Measurements from ENCODE around the gene KRT27.

Gene KRT27

DNA sequence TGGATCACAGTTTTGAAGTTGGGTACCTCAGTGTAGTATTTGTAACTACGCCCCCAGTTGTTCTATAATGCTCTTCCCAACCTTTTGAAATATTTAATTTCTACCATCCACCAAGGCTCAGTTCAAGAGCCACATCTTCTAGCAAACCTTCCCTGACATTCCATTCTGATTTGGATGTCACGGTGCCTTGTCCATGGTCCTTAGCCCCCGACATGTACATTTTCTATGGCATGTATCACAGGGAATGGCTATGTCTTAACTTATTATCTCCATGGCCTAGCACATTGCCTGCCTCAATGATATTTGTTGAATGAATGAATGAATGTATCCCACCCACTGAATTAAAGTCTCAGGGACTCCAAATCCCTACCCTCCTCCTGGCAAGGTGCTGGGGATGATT lies 23.8 kb upstream of the KRT27 start:
- DNase-seq: no peak

DNA sequence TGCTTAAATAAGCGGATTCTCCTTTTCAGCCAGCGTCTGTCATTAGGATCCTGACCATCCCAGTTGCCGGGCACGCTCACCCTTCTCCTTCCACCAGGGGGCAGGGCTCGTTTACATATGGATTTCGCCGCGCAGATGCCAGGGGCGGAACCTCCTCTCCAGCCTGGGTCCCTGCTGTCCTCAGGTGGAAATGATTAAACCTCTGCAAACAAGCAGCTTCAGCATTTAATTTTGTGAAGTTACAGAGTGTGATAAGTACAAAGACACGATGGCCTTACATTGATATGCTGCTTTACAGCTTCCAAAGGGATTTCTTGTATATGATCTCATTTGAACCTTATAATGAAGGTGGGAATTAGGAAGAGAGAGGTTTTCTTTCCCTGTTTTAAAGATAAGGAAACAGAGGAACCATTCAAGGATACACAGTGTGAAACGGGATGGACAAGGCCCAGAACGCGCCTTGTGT lies 21.3 kb upstream of the KRT27 start:
- DNase-seq: peak; percentile 76

DNA sequence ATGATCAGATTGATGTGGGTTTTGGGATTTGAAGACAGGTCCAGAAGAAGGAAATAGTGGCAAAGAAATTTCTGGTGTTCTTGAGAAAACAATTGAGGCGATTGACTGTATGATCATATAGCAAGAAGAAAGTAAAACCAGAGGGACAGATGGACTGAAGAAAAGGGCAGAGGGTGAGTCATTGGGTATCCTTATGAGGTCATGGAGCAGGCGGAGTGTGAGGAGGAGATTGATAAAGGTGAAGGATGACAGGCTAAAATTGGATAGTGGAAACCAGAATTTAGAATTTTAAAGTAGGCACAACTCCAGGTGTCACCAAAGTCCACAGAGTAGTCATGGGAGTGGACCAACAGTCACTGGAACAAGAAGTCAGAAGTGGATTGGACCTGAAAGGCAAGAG lies 18.8 kb upstream of the KRT27 start:
- no peak for DNase-seq

DNA sequence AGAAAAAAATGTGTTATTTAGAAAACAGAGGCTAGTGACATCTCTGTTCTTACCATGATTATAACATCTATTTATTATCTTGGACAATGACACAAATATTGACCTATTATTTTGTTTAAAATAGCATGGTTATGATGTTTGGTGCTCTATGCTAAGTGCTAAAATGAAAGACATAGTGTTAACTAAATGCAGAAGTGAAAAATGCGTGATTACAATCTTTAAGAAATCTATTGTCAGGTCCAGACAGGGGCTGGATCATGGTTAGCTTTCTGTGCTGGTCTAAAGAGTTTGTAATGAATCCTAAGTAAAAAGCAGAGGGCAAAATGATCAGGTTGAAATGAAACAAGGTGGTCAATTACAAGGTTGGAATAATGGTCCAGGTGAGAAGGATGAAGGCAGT lies 18.0 kb upstream of the KRT27 start:
- DNase-seq: no peak

DNA sequence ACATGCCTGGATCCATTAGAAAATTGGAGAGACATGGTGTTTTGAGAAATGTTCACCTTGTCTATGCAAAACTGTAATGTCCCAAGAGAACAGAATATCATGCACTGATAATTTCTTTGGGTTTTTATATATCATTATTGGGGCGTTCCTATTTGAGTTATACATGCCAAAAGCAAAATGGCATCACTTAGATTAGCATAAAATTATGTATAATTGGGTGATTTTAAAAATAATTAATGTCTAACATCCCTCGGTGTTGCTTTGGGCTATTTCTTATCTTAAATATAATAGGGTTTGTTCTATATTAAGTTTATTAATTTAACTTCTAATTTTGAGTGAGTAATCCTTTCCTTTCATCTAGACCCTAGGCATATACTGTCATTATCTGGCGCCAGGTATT lies 17.5 kb upstream of the KRT27 start, which contains the start of gene KRT28:
Gene KRT28, minus strand, starts transcription at position 101 of the 400 bp plus-strand sequence. Its CDS starts 66 bp downstream, at position 35.
- no peak for DNase-seq

DNA sequence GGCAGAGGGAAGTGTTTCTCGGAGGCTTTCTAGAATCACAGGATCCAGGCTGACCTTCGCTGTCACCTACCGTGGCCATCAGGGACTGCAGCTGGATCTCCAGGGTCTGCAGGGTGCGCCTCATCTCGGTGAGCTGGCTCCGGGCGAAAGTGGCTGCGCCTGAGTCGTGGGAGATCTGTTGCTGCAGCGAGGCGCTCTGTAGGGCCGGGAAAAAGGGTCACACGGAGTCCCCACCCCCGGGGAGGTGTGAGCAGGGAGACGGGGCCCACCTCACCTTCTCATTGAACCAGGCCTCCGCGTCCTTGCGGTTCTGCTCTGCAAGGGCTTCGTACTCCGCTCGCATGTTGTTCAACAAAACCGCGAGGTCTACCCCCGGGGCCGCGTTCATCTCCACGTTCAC lies 14.5 kb upstream of the KRT27 start:
- no peak for DNase-seq

DNA sequence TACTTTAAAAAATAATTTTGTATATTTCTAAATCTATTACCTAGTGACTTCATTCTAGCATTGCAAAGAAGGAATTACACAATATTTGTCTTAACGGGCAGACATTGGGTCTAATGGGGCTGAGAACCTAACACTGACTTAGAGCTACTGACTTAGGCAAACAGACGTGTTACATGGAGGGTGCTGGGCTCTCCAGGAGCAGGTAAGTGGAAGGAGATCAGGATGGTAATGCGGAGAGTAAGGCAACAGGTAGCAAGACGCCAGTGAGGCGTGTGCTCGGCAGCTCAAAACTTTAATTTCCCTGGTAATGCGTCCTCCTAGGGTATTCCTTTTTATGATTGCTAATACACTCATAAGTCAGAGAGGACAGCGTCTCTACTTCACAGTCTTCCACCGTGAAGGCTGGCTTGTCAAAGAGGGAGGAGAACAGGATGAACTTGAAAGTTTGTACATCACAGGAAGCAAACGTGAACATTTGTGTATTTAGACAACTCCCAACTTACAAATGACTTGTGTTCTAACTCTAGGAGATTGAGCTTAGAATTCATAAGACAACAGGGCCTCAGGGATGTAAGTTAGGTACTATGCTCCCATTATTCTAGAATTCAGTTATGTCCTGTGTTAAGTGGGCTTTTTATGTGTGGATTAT lies 12.8 kb upstream of the KRT27 start:
- DNase-seq: no peak

DNA sequence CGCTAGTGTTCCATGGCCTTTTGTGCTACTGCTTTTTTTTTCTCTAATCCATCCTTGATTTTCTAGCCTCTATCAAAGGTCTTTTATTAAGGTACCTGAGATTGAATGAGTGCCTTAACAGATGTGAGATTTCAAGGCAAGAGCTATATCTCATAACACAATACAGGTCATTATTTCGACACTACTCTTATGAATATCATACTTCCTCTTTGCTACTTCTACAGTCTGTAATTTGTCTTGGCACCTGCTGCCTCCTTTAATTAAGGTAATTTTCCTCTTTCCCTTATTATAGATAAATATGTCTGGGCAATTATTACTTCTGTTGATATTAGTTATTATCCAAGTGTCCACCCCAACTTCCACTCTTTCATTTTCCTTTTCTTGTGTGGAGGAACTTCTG lies 12.1 kb upstream of the KRT27 start:
- no peak for DNase-seq

DNA sequence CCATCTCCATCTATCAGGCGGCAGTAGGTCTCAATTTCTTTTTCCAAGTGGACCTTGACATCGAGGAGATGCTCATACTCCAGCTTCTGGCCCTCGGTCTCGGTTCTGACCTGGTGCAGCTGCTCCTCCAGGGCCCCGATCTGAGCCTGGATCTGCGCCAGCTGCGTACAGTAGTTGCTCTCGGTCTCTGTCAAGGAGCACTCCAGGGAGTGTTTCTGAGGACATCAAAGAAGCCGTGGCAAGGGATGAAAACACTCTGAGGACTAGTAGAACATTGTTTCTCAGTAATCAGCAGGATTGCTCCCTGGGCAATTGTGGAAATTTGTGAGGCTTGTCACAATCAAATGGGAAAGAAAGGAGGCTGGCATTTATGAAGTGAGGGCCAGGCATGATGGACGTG lies 11.5 kb upstream of the KRT27 start:
- no peak for DNase-seq

DNA sequence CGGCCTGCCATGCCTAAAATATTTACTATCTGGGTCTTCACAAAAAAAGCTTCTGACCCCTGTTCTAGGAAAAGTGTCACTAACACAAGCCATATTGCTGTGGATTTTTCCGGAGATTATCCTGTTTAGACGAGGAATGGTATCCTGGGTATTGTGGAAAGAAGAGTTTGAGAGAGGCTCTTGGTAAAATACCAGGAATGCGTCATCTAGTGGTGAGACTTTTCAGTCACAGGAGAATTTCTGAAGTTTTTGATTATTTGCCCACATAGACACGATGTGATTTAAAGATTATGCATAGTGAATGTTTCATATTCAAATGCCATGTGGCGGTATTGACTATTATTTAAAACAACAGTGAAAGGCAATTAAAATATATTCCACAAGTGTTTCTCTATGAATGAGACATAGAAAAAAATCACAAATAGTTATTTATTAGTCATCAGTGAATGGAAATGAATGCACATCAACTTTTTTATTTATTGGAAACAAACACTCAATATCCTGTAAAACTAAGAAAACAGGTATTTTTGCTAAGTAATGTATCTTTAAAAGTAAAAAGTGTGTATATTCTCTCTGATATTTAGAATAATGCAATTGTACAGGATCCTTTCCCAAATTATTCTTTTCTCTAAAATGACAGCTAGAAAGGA lies 9.6 kb upstream of the KRT27 start:
- no peak for DNase-seq

DNA sequence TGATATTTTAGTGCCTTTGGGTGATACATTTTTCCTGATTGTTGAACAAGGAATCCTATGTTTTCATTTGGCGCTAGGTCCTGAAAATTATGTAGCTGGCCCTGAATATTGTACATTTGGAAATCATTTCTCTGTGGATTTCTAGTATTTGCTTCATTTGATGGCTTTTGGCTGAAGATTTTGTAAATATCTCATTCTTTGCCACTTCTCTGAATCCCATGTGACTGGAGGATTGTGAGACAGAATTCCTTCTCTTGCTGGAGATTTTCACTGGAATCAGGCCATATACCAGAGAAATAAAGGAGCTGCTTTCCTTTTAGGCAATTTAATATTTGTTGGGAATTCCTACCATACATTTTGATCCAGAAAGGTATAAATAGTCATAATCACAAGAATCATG lies 8.8 kb upstream of the KRT27 start:
- DNase-seq: no peak

DNA sequence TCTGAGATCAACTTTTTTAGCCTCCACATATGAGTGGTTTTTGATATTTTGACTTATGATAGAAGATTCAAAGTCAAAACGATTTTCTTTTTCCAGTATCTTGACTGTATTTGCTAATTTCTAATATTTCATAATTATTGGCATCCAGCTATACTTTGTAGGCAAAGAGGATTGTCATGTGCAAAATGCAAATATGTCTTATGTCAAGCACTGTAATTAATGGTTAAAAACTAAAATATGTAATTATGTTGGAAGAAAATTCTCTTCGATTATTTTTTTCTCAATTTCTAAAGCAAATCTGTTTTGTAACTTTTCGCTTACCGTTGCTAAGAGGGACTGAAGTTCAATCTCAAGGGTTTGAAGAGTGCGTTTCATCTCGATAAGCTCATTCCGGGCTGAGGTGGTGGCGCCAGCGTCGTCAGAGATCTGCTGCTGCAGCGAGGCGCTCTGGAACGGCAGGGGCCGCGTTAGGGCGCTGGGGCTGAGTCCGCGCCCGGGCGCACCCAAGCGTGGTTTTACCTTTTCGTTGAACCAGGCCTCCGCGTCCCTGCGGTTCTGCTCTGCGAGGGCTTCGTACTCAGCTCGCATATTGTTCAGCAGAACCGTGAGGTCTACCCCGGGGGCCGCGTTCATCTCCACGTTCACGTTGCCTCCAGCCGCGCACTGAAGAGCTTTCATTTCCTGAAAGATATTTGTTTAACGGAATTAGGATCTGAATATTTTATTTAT lies 3.0 kb downstream of the KRT27 start:
- no peak for DNase-seq

DNA sequence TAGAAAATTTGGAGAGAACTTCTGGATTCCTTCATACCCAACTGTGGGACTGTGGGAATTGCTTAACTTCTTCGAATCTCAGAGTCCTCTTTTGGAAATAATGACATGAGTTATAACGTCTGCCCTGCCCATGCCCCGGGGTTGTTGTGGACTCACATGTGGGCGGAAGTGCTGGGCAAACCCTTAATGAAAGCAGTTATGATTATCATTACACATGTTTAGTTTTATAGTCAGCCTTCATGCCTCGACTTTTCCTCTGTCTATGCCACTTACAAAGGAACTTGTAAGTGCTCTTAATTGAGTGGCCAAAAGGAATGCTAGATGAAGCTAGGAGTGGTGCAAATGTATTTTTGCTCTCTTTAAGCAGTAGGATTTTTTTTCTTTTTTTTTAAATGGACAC lies 3.9 kb downstream of the KRT27 start:
- DNase-seq: no peak

DNA sequence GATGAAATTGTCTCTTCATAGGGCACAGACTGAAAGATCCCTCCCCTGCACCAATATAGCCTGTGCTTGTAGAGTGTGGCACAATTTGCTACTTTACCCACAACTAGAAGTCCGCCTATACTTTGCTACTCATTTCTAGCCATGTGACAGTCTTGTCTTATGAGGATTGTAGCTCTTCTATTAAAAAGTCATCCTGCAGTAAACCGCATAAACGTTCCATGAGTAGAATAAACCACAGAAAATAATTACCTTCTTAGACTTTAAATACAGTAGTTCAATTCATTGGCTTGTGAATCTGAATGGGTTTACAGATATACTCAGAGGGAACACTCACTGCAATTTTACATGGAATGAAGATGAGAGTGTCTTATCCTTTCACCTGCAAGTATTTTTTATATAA lies 4.4 kb downstream of the KRT27 start:
- DNase-seq: no peak

DNA sequence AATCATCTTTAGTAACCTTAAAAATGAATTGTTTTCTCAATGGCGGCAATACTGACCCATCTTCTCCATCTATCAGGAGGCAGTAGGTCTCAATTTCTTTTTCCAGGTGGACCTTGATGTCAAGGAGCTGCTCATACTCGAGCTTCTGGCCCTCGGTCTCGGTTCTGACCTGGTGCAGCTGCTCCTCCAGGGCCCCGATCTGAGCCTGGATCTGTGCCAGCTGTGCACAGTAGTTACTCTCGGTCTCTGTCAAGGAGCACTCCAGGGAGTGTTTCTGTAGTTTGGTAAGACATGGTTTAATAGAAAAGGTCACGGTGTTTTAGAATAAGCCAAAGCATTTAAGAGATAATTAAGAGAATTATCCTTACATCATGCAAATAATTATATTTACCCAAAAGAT lies 4.9 kb downstream of the KRT27 start:
- DNase-seq: no peak

DNA sequence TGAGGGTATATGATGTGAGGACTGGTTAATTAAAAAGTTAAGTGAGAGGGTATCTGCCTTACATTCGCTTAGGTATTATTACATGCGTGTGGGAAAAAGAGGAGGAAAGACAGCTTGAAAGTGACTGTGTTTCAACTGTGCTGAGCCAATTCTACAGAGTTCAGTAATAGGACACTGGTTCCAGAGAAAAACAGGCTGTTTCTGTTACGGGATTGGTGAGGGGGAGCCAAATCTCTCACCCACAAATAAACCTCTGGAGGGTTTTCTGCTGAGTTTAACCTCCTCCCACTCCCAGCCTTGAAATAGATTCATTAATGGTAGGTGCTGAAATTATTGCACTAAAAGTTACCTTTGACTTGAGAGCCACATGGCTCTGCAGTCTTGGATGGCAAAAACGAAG lies 6.4 kb downstream of the KRT27 start:
- DNase-seq: peak; percentile 36

DNA sequence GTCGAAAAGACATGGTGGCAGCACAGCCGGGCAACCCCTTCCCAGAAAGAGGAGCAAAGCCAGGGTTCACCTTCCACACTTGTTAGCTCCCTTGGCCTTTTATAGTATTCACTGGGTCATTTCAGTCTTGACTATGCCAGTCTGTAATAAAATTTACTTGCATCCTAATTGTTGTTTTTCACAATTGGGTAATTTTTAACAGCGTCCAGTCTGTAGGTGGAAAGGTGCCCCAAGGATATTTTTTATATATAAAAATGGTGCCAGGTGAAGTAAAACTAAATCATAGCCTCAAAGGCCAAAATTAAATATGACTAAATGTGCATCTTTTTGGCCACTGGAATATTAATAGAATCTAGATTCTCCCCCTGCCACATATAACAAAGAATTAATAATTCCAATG lies 10.2 kb downstream of the KRT27 start, which contains the start of gene KRT26:
Gene KRT26, minus strand, starts transcription at position 101 of the 400 bp plus-strand sequence. Its CDS starts 88 bp downstream, at position 13.
- DNase-seq: no peak

DNA sequence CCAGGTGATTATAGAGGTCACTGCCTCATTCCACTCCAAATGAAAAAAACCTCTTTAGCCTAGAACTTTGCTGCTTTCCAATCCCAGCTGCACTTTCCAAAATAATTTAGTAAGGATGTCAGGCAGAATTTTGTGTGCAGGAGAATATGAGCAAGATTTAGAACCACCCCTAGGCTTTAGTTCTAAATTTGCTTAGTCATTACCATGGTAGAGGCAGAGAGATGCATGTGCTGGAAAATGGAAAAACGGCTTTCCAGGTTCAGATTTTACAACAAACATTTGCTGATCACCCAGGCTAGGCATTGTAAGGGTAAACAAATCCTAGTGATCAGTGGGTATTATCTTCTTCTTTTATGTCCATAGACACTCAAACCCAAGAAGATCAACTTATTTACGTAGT lies 16.7 kb downstream of the KRT27 start:
- no peak for DNase-seq

DNA sequence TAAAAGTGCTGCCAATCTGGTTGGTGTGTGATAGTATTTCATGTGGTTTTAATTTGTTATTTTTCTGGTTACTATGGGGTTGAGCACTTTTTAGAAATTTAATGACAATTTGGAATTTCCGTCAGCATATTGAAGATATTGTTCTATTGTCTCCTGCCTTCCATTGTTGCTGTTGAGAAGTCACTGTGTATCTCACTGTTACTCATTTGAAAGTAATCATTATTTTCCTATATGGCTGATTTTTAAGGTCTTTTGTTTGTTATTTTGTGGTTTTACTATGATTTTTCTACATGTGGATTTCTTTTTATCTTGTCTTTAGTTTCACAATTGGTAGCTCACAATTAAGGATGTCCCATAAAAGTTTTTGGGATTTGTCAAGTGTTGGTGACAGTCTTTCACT lies 18.6 kb downstream of the KRT27 start:
- DNase-seq: no peak

DNA sequence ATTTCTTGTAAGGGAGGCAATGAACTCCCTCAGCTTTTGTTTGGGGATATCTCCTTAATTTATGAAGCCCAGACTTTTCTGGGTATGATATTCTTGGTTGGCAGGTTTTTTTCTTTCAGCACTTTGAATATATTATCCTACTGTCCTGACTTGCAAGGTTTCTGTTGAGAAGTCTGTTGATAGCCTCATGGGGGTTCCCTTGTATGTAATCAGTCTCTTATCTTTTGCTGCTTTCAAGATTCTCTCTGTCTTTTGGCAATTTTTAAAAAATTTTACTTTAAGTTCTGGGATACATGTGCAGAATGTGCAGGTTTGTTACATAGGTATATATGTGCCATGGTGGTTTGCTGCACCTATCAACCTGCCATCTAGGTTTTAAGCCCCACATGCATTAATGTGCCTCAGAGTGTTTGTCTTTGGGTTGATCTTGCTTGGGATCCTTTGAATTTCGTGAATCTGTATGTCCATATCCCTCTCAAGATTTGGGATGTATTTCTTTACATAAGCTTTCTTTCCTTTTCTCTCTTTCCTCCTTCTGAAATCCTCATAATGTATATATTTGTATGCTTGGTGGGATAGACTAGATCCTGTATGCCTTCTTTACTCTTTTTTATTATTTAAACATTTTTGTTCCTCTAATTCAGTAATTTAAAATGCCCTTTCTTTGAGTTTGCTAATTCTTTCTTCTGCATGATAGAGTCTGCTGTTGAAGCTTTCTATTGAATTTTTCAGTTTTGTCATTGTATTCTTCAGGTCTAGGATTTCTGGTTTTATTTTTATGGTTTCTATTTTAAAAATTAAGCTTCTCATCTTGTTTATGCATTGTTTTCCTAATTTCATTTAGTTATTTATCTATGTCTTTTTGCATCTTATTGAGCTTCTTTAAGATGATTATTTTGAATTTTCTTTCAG lies 22.0 kb downstream of the KRT27 start:
- no peak for DNase-seq

DNA sequence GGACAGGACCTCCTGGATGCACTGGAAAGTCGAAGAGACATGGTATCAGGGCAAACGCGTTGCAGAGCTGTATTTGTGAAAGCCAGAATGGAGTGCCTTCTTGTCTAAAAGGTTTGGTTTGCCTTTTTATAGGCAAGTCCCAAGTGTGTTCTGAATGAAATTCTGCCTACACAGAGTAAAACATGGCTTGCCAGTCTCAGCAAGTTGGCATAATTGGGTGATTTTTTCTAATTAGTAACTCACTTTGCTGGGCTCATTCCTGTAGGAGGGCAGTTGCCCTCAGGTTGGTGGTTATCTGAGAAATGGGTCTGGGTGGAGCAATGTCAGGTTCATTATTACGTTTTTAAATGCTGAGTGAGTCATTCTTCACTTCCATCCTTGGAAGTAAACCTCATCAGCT lies 27.1 kb downstream of the KRT27 start, which contains the start of gene KRT25:
Gene KRT25, minus strand, starts transcription at position 101 of the 400 bp plus-strand sequence. Its CDS starts 60 bp downstream, at position 41.
- DNase-seq: no peak

DNA sequence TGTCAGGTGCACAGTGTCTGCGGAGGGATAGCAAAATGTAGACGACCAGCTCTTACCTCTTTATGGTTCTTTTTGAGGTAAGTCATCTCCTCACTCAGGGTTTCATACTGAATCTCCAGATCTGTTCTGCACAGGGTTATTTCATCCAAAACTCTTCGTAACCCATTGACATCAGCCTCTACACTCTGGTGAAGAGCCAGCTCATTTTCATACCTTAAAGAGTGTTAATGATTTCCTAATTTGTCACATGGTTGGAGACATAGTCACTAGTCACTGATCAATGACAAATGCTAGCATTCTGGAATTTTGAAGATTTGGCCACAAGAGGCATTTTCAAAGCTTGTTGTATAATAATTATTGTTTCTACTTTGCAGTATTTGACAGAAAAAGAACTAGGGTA lies 28.5 kb downstream of the KRT27 start:
- no peak for DNase-seq

DNA sequence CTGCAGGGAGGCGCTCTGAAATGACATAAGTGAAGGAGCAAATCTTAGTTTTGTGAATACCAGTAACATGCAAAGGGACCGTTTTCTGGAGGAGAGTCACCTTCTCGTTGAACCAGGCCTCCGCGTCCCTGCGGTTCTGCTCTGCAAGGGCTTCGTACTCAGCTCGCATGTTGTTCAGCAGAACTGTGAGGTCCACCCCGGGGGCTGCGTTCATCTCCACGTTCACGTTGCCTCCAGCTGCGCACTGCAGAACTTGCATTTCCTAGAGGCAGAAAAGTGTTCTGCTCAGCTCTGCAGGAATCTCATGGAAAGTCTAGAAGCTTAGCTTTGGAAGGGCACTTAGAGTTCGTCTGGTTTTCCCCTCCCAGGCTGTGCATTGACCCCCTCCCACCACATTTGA lies 31.3 kb downstream of the KRT27 start:
- DNase-seq: no peak

Data from left hindlimb (tissue), 1 donor.